Sigmoid colon (tissue), 7 donors: ENCODE results near the gene IHH. TPM values are rescaled to one million over a fixed set of nuclear protein-coding genes. Genes with fewer than 3 reads are reported as not detected.

Experiments
- DNase-seq: peaks from one replicate; pipeline ENCODE4 v3.0.0-alpha.2; 2019
- H3K27ac ChIP-seq, 4 donors: fragments of 200-600 bp; sonication (generic); one replicate each; pipeline ENCODE4 v1.5.1; 2016 to 2019; ENCODE audit warnings: mild to moderate bottlenecking in 1 of 4
- H3K27me3 ChIP-seq, 3 donors: fragments of 200-600 bp; sonication (generic); one replicate each; pipeline ENCODE4 v1.5.1; 2019; ENCODE audit warnings: mild to moderate bottlenecking in 1 of 3
- H3K36me3 ChIP-seq, 4 donors: fragments of 200-600 bp; sonication (generic); one replicate each; pipeline ENCODE4 v1.5.1; 2016 to 2019
- H3K4me1 ChIP-seq, 4 donors: fragments of 200-600 bp; sonication (generic); one replicate each; pipeline ENCODE4 v1.5.1; 2017 to 2019
- H3K4me3 ChIP-seq, 4 donors: fragments of 200-600 bp; sonication (generic); one replicate each; pipeline ENCODE4 v1.5.1; 2017 to 2019; ENCODE audit warnings: mild to moderate bottlenecking in 2 of 4, moderate library complexity in 1 of 4
- H3K9me3 ChIP-seq, 4 donors: fragments of 200-600 bp in 3 of 4; sonication (generic) in 3 of 4; one replicate each; pipeline versions ENCODE4 v1.5.1 to v1.6.1; 2013 to 2019
- CTCF ChIP-seq, 4 experiments: fragments of 450-650 bp in 3 of 4; fragments of 200-600 bp in 1 of 4; IDR thresholded peaks; one replicate each; pipeline ENCODE4 v1.5.1; 2016 to 2019; ENCODE audit warnings: antibody characterized with exemption in 4 of 4, mild to moderate bottlenecking in 3 of 4, moderate library complexity in 2 of 4
- EP300 ChIP-seq, 4 donors: sonication (generic); formaldehyde crosslinking; IDR thresholded peaks; one replicate each; pipeline ENCODE4 v1.6.1; 2017; ENCODE audit warnings: antibody characterized with exemption in 4 of 4
- POLR2A ChIP-seq, 2 donors: fragments of 450-650 bp; IDR thresholded peaks; one replicate each; pipeline ENCODE4 v1.6.1; 2016; ENCODE audit warnings: antibody characterized with exemption in 2 of 2, mild to moderate bottlenecking in 2 of 2, moderate library complexity in 2 of 2
- POLR2AphosphoS5 ChIP-seq, 4 donors: sonication (generic); formaldehyde crosslinking; IDR thresholded peaks; one replicate each; pipeline ENCODE4 v1.6.1; 2017; ENCODE audit warnings: antibody characterized with exemption in 4 of 4
- WGBS, 2 donors: extraction: QIAGEN DNeasy Blood & Tissue Kit; methylation state at CpG; one replicate each; pipeline ENCODE4 v1.1.7; 2013; 5-methylcytosine and 5-hydroxymethylcytosine counted together
- intact Hi-C: fragments of 100-400 bp; cut with DNase I; formaldehyde crosslinking; loops from one replicate; pipeline ENCODE4 v1.15.1; 2023
- polyA plus RNA-seq, 3 donors: library from polyadenylated mRNA; stranded (reverse); fragments of 200-250 nt; gene quantifications; one replicate each; pipeline ENCODE4 v1.2.3, GENCODE V29; 2013
- total RNA-seq, 4 donors: library from RNA; depleted of rRNA; stranded (reverse); fragments of >200 nt; gene quantifications; one replicate each; pipeline ENCODE4 v1.1.0, GENCODE V29; 2016
- donor health status: healthy with polysubstance abuse.
- donor health status: Bipolar disorder and iron deficiency.
- donor health status: healthy.

Gene IHH
- total and polyA plus RNA-seq, 7 donors = 12.9 to 36.1 (median 21.6) TPM; not detected in 4

- Histone ChIP-seq H3K9me3 (no peaks in the 10 kb centered on the region), H3K4me3 (no peak overlapping the region), H3K27me3 (no peaks in the 10 kb centered on the region), H3K36me3 (peaks cover 0 to 53% (median 15%) of the 10 kb centered on the region in 4 donors), H3K4me1 (no peaks in the 10 kb centered on the region), H3K27ac (no peak overlapping the region)
- intact Hi-C loops = no loop called here
- WGBS, 2 donors = 26 to 56% methylated on average over 14 of the region's 14 CpGs
- no peak for DNase-seq
- TF ChIP-seq POLR2AphosphoS5 (IDR thresholded peaks at IDR 0.05) (no peak), CTCF (IDR thresholded peaks at IDR 0.05) (peak in 2 of 4 experiments; percentile 8 to 37)
Measured at GRCh38 chr2:219073413-219074129, 12.8 kb upstream of the IHH start.

GRCh38 chr2:219072741-219073250 is 12.1 kb upstream of the IHH start:
- Histone ChIP-seq H3K27ac (no peak overlapping the region), H3K9me3 (no peaks in the 10 kb centered on the region), H3K36me3 (peaks cover 0 to 48% (median 14%) of the 10 kb centered on the region in 4 donors), H3K4me3 (no peak overlapping the region), H3K4me1 (no peaks in the 10 kb centered on the region), H3K27me3 (peaks cover 0 to 3% (median 0%) of the 10 kb centered on the region in 3 donors)
- DNase-seq = no peak
- WGBS, 2 donors = 69 to 82% methylated on average over 9 of the region's 9 CpGs
- TF ChIP-seq CTCF (IDR thresholded peaks at IDR 0.05) (no peak), POLR2AphosphoS5 (IDR thresholded peaks at IDR 0.05) (no peak), EP300 (IDR thresholded peaks at IDR 0.05) (no peak), POLR2A (IDR thresholded peaks at IDR 0.05) (no peak)
- intact Hi-C loops = no loop called here

- Histone ChIP-seq H3K27ac (no peak overlapping the region), H3K4me1 (no peaks in the 10 kb centered on the region), H3K4me3 (no peak overlapping the region), H3K36me3 (peaks cover 0 to 33% (median 7%) of the 10 kb centered on the region in 4 donors), H3K27me3 (peaks cover 0 to 5% (median 0%) of the 10 kb centered on the region in 3 donors), H3K9me3 (no peaks in the 10 kb centered on the region)
- 16 to 71% methylated on average over 6 of the region's 6 CpGs for WGBS, 2 donors
- intact Hi-C loops = no loop called here
- TF ChIP-seq CTCF (IDR thresholded peaks at IDR 0.05) (no peak), EP300 (IDR thresholded peaks at IDR 0.05) (no peak), POLR2A (IDR thresholded peaks at IDR 0.05) (no peak), POLR2AphosphoS5 (IDR thresholded peaks at IDR 0.05) (no peak)
- DNase-seq = no peak
Measured at GRCh38 chr2:219071131-219071816, 10.6 kb upstream of the IHH start.

GRCh38 chr2:219065484-219065883 is 4.8 kb upstream of the IHH start:
- DNase-seq = no peak
- Histone ChIP-seq H3K27ac (no peak overlapping the region), H3K36me3 (no peaks in the 10 kb centered on the region), H3K9me3 (no peaks in the 10 kb centered on the region), H3K4me1 (peaks cover 0 to 9% (median 8%) of the 10 kb centered on the region in 4 donors), H3K27me3 (peaks cover 17 to 44% (median 23%) of the 10 kb centered on the region in 3 donors), H3K4me3 (no peak overlapping the region)
- TF ChIP-seq POLR2A (IDR thresholded peaks at IDR 0.05) (no peak), EP300 (IDR thresholded peaks at IDR 0.05) (no peak), POLR2AphosphoS5 (IDR thresholded peaks at IDR 0.05) (no peak), CTCF (IDR thresholded peaks at IDR 0.05) (no peak)
- 14 to 69% methylated on average over 1 of the region's 1 CpG for WGBS, 2 donors
- intact Hi-C loops = no loop called here
